HG03280 (cell line): ENCODE measurements around the gene ANTXRL.
"Not testable (repeated sequence)": the region's sequence is repeated elsewhere in the genome, so short reads cannot be mapped to it uniquely, and the experiment has no call there.

Source experiments
- ATAC-seq: cut with Tn5 transposase; IDR thresholded peaks from one replicate; pipeline ENCODE4 v1.9.1; 2021; ENCODE audit warnings: mild to moderate bottlenecking, moderate library complexity; ENCODE audit not compliant: unreplicated experiment

ANTXRL gene

GRCh38 chr10:46254007-46254383, 32.8 kb upstream of the ANTXRL start:
- no peak for ATAC-seq

DNA sequence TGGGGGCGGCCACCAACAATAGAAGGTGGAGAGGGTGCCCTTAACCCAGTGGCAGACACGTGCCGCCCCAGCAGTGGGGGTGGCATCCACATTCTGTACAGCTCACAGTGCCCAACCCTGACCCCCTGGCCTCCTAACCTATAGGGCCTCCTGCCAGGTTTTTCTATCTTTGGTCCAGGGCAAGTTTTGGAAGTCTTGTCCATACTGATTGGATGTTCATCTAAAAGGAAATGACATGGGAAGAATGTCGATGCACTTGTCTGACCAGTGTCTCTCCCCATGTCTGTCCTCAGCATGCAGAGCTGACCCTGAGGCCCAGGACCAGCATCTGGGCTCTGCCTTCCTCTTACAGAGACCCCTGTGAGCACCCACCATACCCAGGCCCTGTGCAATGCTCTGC, 32.3 kb upstream of the ANTXRL start:
- no peak for ATAC-seq

DNA sequence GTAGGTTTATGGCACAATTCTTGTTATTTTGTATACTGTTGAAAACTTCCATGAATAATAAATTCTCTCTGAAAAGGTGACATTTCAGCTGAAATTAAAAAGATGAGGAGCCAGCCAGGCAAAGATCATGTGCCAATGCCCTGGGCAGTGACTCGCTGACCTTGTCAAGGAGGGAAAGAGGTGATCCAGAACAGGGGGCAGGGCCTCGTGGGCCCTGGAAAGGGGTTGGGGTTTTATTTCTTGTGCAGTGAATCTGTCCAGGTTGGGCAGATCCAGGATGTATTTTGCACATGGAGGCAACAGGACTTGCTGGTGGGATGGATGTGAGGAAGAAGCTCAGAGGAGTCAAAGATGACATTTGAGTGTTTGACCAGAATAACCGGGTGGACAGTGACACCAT, 31.6 kb upstream of the ANTXRL start:
- ATAC-seq = not testable (repeated sequence)

DNA sequence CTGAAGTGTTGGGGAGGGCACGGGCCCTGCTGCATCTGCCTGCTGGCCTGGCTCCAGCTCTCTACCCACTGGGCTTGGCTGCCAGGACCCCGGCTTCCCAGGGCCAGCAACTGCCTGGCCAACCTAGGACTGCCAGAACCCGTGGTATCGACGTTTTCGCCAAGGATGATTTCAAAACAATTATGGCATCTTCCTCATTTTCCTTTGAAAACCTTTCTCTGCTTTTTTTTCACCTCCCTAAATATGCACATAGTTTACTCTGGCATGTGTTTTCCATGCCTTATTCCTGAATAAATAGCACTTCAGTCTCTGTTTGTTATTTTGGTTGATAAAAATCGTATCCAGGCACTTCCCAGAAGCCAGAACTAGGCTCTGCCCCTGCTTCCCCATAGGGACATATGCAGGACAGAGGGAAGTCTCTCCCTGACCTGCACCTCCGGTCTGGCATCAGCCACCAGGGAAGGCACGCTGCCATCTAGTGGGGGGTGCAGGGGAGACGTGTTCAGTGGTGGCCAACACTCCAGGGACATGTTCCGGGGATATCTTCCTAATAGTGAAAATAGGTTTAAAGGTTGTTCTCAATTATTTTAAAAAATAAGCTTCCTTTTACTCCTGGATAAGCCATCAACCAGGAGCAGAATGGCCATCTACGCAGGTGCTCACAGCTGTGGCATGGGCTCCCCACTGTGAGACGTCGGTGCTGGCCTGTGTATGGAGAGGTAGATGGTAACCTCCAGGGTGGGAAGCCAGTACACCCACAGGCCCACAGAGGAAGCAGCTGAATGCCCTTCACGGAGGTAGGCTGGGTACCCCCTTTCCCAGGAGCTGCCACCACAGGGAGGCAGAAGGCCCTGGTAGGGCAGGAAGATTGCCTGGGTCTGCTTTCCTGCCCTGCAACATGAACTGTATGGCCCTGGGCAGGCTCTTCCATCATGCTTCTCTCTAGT, 30.7 kb upstream of the ANTXRL start:
- ATAC-seq = no peak

DNA sequence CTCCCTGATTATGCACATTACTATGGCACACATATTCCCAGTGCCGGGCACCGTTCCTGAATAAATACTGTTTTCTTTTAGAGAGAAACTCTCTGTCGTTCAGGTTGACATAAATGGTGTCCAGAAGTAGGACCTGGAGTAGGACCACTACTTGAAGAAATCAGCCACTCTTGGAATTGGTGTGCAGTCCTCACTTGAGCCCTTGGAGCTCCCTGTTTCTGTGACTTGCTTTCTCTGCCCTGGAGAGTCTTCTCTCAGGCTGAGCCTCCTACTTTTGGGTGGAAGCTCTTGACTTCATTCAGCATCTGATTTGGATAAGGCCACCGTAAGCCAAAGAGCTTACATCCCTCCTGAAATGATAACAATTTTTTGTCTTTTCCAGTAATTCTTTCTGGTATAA, 29.7 kb upstream of the ANTXRL start:
- ATAC-seq = no peak

DNA sequence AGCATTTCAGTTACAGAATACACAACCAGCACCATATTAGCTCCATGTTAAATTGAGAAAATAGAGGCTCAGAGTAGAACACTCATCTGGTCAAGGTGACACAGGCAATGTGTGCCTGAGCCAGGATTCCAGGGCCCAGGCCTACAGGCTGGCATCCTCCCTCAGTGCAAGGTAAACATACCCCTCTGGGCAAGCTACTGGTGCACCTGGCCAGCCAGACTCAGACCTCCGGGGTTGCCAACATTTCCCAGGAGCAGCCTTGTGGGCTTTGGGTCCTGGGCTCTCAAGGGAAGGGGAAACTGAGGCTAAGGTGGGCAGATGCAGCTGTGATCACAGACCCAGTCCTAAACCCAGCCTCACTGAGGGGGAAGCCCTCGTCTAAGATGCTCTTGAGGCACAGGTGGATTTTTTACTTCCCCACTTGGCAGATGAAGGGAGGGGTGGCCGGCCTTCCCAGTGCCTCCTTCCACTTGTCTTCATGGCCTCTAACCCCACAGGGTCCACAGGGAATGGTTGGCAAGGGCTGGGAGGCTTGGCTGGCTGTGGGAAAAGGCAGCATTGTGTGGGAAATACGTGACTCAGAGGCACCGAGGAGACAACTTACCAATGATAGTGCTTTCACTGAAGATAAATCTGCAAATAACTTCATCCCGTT, 23.8 kb upstream of the ANTXRL start:
- ATAC-seq = not testable (repeated sequence)

DNA sequence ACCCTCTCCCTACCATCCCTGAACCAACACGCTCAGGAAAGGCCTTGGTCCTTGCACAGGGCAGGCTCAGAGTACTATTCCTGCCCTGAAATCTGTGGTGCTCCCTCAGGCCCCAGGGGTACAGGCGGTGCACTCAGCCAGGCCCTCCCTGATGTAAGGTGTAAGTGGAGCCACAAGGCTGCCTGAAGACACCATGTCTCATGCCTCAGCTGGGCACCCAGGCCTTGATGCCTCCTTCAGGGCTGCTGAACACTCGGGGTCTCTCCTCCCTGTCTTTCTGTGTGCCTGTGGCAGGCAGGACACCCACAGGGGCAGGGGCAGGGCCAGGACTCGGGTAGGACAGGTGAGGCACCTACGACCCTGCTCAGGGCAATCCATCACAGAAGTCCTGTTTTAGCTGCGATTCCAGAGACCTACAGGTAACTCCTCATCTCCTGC, 22.9 kb upstream of the ANTXRL start:
- ATAC-seq = no peak

DNA sequence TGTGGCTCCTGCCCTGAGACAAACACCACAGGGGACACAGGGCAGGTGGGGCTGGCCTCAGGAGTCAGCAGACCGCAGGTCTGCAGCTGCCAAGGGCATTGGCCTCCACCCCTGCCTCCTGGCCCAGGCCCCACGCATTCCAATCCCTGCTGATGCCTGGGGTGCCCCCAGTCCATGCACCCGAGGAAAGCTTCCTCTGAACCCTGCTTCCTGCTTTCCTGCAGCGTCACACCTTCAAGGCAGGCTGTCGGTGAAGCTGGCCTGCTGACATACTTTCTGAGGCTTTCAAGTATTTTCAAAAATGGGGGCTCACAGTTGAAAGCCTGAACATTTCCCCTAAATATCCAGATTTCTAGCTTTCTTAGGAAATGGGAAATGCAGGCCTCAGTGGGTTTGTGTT, 22.5 kb upstream of the ANTXRL start:
- no peak for ATAC-seq

- ATAC-seq = no peak
These were observed 21.9 kb upstream of the ANTXRL start for GRCh38 chr10:46264737-46265368.

- not testable (repeated sequence) for ATAC-seq
These were observed 21.1 kb upstream of the ANTXRL start for GRCh38 chr10:46265566-46266305.

DNA sequence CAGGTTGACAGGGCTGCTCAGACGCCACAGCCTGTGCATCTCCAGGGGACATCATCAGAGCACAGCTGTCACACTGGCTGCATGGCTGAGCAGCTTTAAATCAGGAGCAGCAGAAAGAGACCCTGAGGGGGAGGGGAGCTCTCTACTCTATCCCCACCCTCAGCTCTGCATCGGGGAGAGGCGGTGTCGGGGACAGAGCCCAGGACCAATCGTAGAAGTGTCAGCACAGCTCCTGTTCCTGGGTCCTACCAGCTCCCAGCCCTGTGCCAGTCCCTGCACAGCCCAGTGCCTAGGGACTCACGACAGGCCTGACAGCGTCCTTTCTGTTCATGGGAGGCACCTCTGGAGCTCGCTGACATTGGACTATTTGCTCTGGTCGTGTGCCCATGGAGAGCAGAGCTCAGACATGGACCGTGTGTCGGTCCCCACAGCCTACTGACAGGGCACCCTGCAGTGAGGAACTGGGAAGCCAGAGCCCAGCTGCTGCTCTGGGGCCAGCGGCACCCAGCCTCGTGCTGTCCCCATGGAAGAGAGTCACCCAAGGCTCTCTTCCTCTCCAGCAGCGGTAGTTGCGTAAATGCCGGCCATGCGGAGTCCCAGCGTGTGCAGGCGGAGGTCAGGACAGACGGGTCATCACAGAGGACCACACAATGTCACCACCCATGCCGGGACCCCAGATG, 20.4 kb upstream of the ANTXRL start:
- ATAC-seq = no peak

DNA sequence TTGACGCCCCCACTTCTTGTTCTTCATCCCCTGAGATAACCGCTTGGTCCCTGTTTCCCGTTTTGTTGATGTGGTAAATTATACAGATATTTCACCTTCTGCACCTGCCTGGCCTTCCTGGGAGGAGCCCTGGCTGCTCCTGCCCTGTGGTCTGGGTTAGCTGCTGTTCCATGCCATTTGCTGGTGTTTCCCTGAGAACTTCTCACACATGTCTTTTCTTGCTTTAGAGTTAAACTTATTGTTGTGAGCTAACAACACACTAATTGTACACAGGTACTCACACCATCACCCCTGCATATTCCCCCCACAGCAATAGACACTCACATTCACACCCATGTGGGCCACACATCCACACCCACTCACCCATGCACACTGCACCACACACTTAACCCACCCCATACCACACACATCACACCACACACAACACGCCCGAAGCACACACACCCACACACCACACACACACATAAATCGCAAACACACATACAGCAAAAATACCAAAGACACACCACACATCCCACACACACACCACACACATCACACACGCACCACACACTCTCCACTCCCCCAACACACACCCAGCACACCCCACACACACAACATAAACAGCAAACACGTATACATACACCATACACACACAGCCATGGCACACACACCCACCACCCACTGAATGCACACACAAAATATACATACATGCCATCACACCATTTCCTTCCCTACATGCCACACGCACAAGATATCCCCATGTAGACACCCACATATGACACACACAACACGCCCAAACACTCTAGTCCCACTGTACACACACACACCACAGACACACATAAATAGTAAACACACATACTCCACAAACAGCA, 19.4 kb upstream of the ANTXRL start:
- ATAC-seq = no peak

DNA sequence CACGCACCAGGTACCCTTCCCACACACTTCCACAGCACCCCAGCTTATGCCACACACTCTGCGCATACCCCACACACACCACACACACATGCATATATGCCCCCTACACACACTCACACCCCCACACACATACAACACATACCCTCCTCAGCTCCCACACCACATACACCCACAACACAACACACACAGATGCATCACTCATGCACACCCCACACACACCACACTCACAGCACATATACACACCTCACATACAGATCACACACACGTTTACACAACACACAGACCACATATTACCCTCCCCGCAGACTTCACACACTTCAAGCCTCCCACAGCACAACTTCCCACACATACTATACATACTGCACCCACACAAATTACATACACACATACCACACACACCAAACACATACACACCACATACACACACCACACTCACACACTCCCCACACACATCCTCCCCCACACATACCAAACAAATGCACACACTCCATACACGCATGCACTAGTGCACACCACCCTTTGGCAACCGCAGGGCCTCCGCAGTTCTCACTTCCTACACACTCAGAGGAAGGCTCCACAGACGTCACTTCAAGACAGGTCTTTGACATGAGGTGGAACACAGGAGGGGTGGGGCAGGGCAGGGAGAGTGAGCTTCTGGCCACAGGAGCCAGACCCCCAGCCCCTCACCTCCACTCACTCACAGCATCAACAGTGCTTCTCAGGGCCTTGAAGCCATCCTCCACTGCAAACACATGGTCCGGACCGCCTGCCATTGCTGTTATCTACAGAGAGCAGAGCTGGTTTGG, 18.5 kb upstream of the ANTXRL start:
- no peak for ATAC-seq

GRCh38 chr10:46269554-46270053, 17.2 kb upstream of the ANTXRL start:
- not testable (repeated sequence) for ATAC-seq

DNA sequence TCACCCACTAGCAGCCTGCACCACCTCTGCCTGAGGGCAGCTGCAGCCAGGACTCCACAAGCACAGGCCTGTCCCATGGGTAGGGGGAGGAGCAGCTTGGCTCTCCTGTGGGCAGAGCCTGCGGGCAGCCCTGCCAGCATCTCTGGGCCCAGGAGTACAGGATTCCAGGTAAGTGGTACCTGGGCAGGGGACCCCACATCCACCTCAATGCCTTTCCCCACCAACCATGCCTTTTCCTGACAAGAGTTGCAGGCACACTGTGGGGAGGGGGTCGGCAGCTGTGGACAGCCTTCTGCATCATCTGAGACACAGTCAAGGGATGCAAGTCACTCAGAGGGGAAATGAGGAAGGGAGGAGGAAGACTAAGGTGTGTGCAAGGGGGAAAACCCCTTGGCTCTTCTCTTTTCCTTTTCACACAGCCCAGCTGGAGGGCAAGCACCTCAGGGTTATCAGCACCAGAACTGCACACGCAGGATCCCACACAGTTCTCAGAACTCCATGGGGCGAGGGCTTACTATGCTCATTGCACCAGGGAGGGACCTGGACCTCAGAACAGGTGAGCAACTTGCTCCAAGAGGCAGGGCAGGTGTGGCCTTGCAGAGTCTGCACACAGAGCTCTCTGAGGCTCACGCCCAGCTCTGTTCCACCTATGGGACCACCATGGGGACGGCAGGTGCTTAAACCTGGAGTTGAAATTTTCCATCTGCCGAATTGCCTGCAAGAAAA, 16.5 kb upstream of the ANTXRL start:
- no peak for ATAC-seq

- ATAC-seq = not testable (repeated sequence)
These were observed 15.8 kb upstream of the ANTXRL start for GRCh38 chr10:46270963-46271530.

GRCh38 chr10:46271795-46272499, 14.8 kb upstream of the ANTXRL start:
- not testable (repeated sequence) for ATAC-seq
